Measurements from ENCODE around the gene ANO2. TPM values are rescaled to one million over a fixed set of nuclear protein-coding genes. Genes with fewer than 3 reads are reported as not detected.

Gene ANO2
- polyA plus RNA-seq, 5 donors, result 3.3 to 5.7 (median 5.5) TPM

GRCh38 chr12:5916785-5917290 lies 28.2 kb downstream of the ANO2 start:
- no peak for DNase-seq

- no peak for DNase-seq
These were observed 29.5 kb downstream of the ANO2 start for GRCh38 chr12:5915511-5915910.

DNA sequence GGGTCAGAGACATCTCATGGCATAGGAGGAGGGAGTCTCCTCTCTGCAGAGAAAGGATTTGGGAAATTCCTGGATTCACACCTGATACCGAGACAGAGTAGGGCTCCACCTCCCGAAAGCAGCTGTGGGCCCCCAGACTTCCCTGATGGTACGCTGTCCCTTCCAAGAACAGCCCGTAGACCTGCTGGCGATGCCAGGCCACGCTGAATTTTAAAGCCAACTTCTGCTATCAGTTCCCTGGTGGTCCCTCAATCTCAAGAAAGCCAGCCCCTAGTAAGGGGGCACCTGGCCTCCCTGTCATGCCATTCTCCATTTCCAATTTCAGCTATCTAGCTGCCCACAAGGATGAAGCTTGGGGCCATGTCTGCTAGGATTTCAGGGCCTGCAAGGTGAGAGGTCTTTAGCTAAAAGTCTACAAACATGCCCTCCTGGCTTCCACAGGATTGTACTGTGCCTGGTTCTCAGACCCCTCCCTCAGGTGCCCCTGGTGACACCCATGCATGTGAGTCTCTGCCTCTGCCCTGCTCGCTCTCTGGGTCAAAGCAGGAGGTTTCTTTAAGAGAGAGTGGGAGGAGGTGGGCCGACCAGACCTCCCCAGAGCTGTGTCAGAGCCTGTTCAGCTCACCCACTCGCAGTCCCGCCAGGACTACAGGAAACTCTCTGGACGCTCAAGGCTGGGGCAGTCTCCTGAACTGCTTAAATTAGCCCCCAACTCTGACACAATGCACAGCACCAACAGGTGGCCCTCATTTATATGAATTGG lies 30.5 kb downstream of the ANO2 start:
- DNase-seq, result no peak

GRCh38 chr12:5913387-5913786 lies 31.7 kb downstream of the ANO2 start:
- DNase-seq, result no peak

GRCh38 chr12:5912437-5913334 lies 32.4 kb downstream of the ANO2 start:
- DNase-seq, result no peak

DNA sequence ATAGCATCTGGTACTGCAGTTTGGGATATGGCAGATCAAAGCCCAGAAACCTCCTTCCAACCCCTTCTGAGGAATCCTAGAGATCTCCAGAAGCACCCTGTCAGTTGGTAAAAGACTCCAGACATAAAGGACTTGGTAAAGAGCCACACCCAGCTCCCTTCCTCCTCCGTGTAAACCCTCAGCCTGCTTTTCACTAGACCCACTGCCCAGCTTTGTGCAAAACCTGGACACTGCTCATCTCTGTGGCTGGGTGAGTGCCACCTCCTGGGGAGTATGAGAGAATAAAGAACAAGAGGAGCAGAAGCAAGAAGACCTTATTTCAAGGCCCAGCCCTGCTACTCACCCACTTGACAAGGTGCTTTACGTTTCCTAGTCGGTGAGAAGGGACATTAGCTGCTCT lies 33.0 kb downstream of the ANO2 start:
- DNase-seq, result no peak

DNA sequence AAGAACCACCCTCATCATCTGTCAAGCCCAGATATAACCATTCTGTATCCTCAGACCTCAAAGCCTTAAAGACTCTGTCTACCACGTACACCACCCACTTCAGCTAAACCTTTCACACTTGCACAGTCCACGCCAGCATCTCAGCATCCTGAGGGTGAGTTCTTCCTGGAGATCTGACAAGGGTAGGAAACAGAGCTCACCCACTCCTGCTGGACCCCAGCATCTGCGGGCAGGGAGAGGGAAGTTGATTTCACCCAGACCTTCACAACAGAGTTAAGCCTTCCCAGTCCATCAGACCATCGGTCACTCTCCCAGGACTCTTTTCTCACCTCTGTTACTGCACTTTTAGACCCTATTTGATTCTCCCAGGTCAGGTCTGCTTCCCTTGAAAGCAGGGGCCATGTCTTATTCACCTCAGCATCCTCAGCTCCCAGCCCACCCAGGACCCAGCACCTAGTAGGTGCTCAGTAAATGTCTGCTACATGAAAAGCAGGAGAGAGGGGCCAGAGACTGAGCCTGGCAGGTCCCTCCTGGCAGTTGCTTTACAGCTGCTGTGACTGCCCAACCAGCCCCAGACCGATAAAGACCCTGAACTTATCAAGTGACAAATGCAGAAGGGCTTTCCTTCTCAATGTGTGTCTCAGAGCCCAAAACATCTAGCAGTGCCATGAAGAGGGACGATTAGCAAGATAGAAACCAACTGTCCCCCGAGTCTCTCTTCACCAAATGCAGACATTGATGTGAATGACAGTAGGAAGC lies 34.1 kb downstream of the ANO2 start:
- no peak for DNase-seq

DNA sequence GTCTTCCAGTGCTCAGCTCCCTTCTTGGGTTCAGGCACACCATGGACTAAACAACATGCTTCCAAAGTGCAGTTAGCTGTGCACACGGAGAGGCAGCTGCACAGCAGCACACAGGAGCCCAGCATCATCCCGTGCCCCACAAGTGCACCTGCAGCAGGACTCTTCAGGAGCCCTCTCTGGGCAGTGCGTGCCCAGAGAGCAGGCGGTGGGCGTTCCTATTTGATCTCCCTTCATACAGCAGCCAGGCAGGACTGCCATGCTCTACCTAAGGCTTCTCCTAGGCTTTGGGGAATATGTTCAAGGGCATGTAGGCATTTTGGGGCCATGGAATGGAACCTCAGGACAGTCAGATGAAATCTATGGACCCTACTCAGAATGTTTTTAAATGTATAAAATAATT lies 35.5 kb downstream of the ANO2 start:
- no peak for DNase-seq

DNA sequence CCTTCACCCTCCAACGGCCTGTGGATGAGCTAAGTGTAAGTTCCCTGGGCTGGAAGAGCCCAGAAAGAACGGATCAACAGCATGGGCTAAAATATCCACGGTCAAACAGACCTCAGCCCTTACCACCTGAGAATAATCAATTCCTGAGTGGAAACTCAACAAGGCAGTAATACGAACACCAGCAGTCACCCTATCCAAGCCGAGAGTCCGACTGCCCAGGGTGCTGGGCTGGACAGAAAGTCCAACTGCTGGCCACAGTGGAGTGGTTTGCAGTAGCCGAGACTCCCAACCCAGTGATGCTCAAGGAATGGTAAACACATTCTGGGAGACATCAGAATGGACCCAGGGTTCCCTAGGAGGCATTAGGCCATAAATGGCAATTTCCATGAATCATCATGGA lies 36.8 kb downstream of the ANO2 start:
- no peak for DNase-seq

- DNase-seq, result no peak
These were observed 37.3 kb downstream of the ANO2 start for GRCh38 chr12:5907807-5908206.

- DNase-seq, result no peak
These were observed 39.3 kb downstream of the ANO2 start for GRCh38 chr12:5905757-5906156.

- DNase-seq, result no peak
These were observed 40.1 kb downstream of the ANO2 start for GRCh38 chr12:5904969-5905368.

- DNase-seq, result no peak
These were observed 40.6 kb downstream of the ANO2 start for GRCh38 chr12:5904441-5904840.

GRCh38 chr12:5902736-5903135 lies 42.3 kb downstream of the ANO2 start:
- DNase-seq, result no peak

- no peak for DNase-seq
These were observed 43.6 kb downstream of the ANO2 start for GRCh38 chr12:5901416-5901815.

DNA sequence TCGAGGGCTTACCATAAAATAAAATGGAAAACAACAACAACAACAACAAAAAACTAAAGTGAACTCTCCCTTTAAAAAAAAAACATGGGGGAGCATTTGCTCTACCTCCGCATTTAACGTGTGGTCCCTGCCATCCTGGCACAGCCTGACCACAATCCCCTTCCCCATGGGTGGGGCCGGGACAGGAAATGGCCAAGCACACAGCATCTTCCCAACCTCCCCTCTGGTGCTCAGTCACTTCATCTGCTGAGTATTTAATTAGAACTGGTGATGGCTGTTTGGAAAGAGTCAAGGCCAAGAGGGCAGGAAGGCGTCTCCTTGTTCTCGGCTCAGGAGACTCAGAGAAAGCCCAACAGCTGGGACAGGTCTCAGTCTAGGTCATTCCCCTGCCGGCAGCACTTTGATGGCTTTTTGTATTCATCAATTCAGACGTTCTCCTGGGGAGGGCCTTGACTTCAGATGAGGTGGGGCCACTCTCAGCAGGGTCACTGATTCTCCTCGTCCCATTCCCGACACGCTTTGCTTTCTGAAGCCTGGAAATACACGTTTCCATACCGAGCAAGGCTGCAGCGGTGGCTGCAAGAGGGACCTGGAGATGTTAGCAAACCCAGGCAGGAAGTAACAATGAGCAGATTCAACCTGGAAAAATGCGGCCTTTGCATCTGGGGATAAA lies 44.4 kb downstream of the ANO2 start:
- no peak for DNase-seq

DNA sequence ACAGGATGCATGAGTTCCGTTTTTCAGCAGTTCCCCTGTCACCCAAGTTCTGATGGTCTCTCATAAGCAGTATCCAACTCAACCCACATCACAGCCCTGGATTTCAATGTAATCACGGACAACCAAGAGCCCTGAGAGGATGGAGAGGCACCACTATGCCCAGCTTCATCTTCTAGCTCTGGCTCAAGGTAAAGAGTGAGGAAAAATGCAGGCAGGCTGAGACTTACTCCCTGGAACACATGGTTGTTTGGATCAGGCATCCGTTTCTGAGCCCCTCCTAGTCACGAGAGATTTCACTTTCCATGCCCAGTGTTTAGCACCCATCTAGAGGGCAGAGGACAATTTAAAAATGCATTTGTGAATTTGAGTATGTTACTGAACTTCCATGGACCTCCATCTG lies 45.0 kb downstream of the ANO2 start:
- DNase-seq, result no peak

GRCh38 chr12:5899675-5900074 lies 45.4 kb downstream of the ANO2 start:
- DNase-seq, result no peak

DNA sequence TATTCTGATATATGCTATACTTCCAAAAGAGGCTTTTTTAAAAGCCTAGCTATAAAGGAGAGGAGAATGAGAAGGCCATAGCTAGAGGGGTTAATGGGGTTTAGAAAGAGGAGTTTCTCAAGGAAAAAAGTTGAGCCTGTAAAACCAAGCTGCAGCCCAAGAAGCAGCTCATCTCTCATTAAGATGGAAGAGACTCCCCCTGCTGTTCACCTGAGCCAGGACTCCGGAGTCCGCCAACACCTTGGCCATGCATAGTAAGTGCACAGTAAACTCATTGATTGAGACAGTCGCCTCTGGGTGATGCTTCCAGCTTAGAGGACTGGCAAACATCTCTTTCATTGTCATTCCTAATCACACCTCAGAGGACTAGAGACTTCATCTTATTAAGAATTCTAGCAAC lies 46.2 kb downstream of the ANO2 start:
- DNase-seq, result no peak

GRCh38 chr12:5889381-5890047 lies 55.5 kb downstream of the ANO2 start:
- no peak for DNase-seq

GRCh38 chr12:5888816-5889315 lies 56.2 kb downstream of the ANO2 start:
- no peak for DNase-seq
